Limb (tissue), 2 donors: Measurements from ENCODE around the gene AIG1.
A peak's percentile ranks its signal among the peaks of the same experiment; 100 is the strongest.
"Not testable (repeated sequence)": the region's sequence is repeated elsewhere in the genome, so short reads cannot be mapped to it uniquely, and the experiment has no call there.

Experiments used
- DNase-seq, 2 donors: peaks; one replicate each; pipeline ENCODE4 v3.0.0-alpha.2; 2016; ENCODE audit errors: extremely low spot score in 2 of 2

AIG1 gene

DNA sequence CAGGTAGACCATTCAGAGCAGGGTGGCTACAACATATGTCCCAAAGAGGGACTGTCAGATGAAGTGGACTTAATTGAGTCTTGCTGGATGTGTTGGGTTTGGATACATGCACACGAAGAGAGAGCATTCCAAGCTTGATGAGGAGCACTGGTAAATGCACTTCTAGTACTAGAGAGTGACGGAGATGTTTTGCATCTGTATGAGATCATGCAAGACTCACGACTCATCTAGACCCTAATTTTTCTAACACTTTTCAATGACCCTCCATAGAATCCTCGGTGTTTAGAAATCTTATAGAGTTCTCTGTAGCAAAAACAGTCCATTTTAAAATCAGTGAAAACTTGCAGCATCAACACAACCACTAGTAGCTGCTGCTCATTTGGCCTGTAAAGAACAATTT lies 4.8 kb upstream of the AIG1 start:
- no peak for DNase-seq

DNA sequence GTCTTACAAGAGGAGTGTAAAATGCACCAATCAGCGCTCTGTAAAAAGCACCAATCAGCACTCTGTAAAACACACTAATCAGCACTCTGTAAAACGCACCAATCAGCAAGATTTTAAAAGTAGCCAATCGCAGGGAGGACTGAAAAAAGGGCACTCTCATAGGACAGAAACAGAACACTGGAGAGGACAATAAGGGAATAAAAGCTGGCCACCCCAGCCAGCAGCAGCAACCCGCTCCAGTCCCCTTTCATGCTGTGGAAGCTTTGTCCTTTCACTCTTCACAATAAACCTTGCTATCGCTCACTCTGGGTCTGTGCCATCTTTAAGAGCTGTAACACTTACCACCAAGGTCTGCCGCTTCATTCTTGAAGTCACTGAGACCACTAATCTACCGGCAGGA lies 1.7 kb upstream of the AIG1 start:
- no peak for DNase-seq

DNA sequence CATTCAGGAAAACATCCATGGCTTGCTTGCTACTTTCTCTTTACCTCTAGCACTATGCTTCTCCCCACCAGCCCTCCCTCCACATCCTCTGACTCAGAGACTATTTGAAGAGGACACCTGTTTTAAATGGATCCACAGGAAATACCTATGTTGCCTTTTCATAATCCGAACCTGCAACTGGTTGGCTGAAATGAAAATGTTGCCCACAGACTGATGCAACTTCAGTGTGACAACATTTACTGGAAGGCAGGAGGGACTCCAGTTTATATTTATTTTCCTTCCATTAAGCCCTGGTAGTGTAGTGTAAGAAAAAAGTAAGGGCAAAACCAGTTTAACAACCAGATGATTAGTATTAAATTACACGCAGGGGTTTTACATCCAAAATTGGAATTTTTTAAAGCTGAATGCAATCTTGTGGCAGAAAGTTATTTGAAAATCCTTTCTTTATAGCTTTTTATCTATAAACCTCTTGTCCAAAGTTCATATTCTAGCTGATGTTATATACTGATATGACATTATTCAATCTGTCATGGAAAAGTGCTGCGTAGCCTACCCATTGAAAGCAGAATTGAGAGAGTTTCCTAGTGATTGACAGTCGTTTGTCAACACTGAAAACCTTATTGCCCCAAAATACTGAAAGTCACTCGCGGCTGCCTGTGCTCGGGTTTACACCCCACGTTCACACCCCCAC lies 881 bp upstream of the AIG1 start:
- peak; percentile 29 to 47 for DNase-seq

DNA sequence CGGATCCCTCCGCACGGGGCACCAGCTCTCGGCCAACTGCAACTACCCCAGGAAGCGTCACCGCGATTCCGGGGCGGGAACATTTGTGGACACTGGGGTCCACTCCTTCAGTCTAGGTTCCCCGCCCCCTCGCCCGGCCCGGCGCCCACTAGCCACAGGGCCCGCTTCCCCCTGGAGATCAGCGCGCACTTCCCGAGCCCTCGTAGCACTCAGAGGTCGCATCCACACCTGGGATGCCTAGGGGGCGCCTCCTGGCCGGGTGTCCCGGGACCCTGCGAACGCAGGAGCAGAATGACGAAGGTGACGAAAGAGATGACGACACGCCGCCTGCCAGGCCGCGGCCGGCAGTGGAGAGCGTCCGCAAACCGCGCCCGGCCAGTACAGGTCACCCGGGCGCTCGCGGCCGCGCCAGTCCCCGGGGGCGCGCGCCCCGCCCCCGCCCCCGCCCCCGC lies 309 bp upstream of the AIG1 start:
- peak in 1 of 2 donors; percentile 85 for DNase-seq

DNA sequence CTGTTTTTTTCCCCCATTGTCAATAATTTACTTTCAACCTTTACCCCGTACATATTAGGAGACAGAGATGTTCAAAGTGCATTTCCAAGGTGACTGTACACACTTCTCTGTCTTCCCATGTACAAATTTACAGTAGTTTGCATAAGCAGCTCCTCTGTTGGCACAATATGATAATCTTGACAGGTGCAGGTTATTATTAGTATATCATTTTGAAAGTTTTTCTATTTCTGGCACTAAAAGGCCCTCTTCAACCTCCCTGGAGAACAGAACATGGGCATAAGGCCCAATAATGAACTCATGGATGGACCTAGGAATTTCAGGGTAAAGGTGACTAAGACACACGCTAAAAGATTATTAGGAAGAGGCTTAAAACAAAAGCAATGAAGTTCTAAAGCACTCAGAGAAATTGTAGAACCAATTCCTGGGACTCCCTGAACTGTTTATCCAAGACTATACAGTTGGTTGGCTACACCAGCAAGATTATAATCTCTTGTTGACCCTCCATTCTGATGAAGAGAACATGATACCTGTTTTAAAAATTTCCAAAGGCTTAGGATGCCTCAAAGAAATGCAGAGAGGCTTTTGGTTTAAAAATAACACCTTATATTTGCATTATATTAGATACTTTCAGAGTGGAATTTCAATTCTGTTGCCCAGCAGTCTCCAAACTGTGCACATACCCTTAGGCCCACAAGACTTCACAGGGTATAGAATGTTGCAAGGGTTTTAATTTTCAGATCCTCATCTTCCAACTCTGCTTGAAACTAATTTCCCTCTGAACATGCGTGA lies 1.1 kb downstream of the AIG1 start:
- no peak for DNase-seq

DNA sequence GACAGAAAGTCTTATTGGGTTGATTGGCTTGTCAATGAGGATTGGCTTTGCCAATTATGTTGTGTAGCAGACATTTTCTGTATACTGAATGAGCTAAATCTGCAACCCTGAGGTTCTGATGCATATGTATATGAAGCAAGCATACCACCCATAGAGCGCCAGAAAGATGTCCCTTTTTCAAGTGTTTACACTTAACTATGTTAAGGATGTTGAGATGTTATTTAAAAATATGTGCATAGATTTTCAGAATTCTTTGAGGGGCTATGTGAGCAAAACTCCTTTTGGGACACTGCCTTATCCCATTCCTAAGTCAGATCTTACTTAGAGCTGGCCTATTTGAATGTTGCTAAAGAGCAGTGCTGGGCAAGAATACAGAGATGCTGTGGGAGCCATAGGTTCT lies 1.9 kb downstream of the AIG1 start:
- no peak for DNase-seq

DNA sequence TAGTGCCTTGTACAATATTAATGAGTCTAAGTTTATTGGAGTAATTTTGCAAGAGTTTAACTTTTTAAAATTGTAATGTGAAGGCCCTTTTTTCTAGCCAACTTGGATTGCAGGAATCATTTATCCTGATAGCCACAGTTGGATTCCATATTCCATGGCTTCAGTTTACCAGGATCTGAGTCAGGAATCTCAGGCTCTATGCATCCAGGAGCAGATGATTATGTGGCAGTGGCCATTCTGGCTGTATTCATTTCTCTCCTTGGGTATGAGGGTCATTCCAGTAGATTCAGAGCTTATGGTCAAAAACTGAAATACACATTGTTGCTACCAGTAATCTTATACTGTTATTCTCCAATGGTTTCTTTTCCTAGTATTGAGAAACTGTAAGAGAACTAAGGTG lies 2.9 kb downstream of the AIG1 start:
- DNase-seq: no peak

DNA sequence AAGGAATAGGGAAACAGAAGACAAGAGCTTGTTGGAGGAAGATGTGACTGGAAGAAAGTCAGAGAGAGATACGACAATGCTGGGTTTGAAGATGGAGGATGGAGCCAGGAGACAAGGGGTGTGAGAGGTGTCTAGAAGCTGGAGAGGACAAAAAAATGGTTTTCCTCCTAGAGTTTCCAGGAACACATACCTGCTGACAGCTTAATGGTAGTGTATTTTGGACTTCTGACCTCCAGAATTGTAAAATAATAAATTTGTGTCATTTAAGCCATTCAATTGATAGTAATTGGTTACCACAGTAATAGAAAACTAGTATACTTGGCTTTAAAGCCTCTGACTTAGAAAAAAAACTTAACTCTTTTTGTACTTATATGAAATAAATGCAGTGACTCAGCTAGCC lies 3.6 kb downstream of the AIG1 start:
- DNase-seq: no peak

DNA sequence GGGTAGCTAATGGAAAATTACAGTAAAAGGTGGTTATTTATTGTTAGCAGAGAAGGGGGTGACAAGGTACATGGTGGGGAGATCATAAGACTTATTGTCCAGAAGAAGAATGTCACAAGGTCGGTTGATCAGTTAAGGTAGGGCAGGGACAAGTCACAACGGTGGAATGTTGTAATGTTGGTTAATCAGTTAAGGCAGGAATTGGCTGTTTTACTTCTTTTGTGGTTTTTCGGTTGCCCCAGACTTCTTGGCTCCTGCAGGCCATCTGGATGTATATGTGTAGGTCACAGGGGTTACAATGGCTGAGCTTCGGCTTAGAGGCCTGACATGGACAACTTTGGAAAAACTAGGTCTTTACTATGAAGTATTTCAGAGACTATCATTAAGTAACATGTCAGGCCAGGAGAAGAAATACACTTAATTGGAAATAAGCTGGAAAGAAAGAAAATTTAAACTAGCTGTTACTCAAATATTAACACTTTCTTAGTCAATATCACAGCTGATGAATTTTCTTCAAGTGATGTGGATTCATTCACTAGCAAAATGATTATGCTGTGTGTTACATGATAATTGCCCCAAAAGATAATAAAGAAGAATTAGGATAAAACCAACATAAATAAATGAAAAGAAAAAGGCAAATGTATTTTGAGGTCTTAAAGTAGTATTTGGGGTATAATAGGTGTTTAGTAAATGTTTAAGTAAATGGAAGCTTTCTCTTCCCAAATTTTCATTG lies 4.4 kb downstream of the AIG1 start:
- no peak for DNase-seq

DNA sequence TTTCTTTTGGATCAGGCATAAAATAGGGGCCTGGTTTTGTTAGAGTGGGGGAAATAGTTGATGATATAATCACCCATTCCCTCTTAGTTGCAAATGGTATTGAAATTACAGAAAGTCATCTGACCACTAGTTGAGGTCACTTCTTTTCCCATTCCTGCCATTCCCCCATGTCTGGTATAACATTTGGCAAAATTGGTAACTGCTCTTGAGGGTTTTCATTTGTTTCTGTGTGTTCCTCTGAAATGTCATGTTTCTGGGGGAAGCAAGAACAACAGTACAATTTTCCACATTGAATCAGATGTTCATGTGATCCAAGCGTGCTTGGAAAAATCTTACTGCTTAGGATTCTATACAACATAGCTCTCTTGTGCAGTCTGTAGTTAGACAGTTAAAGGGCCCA lies 7.3 kb downstream of the AIG1 start:
- DNase-seq: no peak

DNA sequence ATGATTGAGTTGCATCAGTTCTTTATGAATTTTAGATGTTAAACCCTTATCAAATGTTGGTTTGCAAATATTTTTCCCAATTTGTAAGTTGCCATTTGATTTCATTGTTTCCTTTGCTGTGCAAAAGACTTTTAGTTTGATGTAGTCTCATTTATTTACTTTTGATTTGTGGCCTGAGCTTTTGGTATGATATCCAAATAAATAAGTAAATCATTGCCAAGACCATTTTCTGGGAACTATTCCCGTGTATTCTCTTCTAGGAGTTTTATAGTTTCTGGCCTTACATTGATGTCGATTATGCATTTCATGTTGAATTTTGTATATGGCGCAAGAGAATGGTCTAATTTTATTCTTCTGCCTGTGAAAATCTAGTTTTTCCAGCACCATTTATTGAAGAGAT lies 13.4 kb downstream of the AIG1 start:
- no peak for DNase-seq

DNA sequence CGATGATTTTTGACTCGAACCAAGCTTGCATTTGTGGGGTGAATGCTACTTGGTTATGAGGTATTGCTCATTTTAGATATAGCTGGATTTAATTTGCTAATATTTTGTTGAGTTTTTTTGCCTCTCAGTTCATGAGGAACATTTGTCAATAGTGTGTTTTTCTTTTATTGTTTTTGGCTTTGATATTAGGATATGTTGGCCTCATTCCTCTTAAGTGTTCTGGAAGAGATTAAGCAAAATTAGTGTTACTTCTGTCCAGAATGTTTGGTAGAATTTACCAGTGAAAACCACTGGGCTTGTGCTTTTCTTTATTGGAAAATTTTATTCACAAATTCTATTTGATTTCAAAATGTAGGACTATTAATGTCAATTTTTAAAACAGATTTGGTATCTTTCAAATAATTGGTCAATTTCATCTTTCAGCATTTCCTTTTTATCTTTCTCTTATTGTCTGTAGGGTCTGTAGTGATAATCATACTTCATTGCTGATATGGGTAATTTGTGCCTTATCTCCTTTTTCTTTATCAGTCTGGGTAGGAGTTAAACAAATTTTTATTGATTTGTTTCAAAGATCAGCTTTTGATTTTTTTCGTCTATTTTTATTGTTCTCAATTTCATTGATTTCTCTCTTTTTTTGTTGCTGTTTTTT lies 14.1 kb downstream of the AIG1 start:
- DNase-seq: no peak

DNA sequence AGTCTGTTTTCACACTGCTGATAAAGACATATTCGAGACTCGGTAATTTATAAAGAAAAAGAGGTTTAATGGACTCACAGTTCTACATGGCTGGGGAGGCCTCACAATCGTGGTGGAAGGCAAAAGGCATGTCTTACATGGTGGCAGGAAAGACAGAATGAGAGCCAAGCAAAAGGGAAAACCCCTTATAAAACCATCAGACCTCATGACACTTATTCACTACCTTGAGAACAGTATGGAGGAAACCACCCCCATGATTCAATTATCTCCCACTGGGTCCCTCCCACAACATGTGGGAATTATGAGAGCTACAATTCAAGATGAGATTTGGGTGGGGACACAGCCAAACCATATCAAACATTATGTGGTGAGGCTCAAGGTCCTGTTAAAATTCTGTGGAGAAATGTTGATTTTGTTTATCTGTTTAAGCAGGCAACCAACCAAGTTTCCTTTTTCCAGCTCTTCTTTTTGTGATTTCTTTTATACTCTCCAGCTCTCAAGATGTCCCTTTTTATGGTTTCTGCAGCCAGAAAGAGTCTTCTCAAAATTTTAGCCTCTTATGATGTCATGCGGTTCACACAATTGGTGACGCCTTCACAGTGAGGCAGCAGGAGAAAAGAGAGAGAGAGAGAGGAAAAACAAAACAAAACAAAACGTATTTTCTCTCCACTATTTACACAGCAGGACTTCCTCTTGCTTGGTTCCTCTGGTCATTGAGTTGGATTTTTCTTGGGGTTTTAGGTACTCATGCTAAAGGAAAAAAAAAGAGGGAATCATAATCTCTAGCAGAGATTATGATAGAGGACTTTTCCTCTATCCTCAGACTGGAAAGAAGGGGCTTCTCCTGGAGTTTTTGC lies 18.0 kb downstream of the AIG1 start:
- no peak for DNase-seq

DNA sequence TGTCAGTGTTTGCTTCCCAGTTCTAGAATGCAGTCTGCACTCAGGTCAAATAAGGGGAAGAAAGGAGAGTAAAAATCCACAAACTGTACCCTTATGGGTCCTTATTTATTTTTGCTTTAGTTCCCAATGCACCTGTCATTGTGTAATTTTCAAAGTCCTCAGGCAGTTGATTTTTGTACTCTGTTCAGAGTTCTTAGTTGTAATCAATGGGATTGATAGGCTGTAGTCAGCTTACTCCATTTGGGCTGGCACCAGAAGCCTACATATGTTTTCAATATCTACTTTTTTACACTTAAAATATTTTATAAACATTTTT lies 18.6 kb downstream of the AIG1 start:
- DNase-seq: no peak

DNA sequence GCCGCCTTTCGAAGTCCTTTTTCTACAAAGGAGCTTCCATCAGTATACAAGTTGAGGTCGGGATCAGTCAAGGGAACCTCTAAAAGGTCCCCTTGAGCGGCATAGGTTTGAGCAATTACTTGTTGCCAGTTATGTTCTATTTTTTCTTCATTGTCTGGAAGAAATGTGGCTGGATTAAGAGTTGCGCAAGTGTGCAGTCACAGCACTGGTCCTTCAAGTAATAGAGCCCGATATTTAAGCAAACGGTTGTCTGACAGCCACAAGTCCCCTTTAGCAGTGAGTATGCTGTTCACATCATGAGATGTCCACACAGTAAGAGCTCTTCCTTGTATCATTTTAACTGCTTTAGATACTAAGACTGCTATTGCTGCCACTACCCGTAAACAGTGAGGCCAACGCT lies 21.6 kb downstream of the AIG1 start:
- not testable (repeated sequence) for DNase-seq

DNA sequence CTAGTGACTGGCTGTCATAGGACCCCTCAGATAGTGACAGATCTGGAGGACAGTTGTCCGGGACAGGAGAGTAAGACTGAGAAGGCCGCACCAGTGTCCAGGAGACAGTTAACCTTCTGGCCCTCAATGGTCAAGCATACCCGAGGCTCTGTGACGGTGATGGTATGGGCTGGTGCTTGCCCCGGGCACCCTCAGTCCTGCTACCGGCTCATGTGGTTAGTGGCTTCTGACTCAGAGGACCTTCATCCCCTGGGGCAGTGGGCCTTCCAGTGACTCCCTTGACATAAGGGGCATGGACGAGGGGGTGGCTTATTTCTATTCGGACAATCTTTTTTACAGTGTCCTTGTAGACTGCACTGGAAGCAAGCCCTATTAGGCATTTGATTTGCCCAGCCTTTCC lies 23.3 kb downstream of the AIG1 start:
- DNase-seq: not testable (repeated sequence)

DNA sequence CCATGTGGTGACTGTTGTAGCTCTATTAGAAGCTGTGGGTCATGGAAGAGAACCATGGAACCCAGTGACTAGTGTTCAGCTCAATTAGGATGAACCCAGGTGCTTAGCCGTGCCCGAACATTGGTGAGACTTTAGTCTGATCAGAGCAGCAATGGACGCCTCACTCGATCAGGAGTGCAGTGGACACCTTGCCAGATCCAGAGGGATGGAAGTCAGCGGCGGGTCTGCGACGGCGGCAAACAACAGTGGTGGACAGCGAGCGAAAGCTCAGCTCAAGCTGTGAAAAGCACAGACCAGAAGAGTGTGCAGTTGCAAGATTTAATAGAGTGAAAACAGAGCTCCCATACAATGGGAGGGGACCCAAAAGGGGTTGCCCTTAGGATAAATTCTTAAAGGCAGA lies 26.6 kb downstream of the AIG1 start:
- not testable (repeated sequence) for DNase-seq

DNA sequence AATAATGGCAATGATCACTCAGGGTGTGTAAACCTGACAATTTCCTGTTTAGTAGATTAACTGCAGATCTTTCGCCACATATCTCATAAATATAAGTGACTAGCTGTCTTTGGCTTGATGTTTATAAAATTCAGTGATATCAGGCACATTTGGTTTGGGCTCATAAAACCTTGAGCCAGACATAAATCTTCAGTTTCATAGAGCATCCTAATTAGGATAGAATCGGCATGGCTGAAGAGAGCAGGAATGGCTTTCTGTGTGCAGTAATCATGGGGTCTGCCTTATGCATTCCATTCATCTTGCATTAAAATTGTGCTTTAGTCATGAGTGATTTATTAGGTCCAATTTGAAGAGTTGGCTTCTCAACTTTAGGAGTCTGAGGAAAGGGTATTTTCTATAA lies 27.2 kb downstream of the AIG1 start:
- DNase-seq: no peak

DNA sequence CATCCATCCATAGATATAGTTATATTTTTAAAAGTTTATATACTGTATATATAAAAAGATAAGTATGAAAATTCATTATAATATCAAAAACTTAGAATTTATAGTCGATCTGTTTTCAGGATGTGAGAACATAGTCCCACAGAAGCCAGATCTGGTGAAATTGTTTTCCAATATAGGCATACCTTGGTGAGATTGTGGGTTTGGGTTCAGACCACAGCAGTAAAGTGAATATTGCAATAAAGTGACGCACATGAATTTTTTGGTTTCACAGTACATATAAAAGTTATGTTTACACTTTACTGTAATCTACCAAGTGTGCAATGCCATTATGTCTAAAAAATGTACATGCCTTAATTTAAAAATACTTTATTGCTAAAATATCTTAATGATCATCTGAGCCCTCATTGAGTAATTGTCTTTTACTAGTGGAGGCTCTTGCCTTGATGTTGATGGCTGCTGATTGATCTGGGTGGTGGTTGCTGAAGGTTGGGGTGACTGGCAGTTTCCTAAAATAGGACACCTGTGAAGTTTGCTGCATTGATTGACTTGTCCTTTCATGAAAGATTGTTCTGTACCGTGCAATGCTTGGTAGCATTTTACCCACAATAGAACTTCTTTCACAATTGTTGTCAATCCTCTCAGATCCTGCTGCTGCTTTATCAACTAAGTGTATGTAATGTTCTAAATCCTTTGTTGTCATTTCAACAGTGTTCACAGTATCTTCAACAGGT lies 29.8 kb downstream of the AIG1 start:
- DNase-seq: no peak

DNA sequence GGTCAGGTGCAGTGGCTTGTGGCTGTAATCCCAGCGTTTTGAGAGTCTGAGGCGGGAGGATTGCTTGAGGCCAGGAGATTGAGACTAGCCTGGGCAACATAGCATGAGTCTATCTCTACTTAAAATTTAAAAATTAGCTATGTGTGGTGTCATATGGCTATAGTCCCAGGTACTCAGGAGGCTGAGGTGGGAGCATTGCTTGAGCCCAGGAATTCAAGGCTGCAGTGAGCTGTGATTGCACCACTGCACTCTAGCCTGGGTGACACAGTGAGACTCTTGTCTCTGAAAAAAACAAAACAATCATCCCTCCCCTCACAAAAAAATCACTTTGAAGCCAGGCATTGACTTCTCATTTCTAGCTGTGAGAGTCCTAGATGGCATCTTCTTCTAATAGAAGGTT lies 32.1 kb downstream of the AIG1 start:
- no peak for DNase-seq

DNA sequence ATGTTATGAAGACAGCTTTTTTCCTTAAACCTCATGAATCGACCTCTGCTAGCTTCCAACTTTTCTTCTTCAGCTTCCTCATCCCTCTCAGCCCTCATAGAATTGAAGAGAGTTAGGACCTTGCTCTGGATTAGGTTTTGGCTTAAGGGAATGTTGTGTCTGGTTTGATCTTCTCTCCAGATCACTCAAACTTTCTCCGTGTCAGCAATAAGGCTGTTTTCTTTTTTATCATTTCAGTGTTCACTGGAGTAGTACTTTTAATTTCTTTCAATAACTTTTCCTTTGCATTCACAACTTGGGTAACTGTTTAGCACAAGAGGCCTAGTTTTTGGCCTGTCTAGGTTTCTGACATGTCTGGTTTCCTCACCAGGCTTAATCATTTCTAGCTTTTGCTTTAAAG lies 32.6 kb downstream of the AIG1 start:
- no peak for DNase-seq
